ENCODE results near the gene EXOC4.

DNA sequence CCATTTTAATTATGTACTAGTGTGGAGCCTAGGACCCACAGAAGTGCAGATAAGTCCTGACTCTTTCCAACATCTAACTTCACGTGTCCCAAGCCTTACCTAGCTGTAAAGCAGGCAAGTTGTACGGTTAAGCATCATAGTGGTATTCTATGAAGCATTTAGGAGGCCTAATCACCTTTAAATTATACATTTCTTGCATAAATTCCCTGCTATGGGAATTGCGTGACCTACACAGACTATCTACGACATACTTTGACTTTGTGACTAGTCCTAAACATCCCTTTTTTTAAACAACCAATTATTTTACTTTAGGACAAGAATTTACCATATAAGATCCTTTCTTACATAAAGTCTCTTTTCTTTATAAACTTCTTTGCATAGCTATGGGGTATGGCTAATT lies 836.6 kb downstream of the EXOC4 start:
- TF ChIP-seq POLR2A (IDR thresholded peaks at IDR 0.05; ENCODE audit: low read length) (no peak), GATA1 (IDR thresholded peaks at IDR 0.05; ENCODE audit: low read depth, low read length) (no peak)

All from erythroblast (primary cell).